HEK293 (cell line): Measurements from ENCODE around the gene ATP8B4.

Experiments
- GLI2 ChIP-seq: fragments of 450-650 bp; formaldehyde crosslinking; IDR thresholded peaks from 2 replicates; pipeline ENCODE4; 2017; ENCODE audit warnings: missing biosample characterization, missing genetic modification characterization, low read depth, borderline replicate concordance
- KLF7 ChIP-seq: fragments of 450-650 bp; formaldehyde crosslinking; IDR thresholded peaks from 2 replicates; pipeline ENCODE4 v1.5.1; 2016; ENCODE audit warnings: missing biosample characterization, missing genetic modification characterization, borderline replicate concordance
- REPIN1 ChIP-seq: fragments of 450-650 bp; formaldehyde crosslinking; IDR thresholded peaks from 2 replicates; pipeline ENCODE4 v1.5.1; 2017; ENCODE audit warnings: missing biosample characterization, missing genetic modification characterization, low read depth
- SP2 ChIP-seq: fragments of 450-650 bp; formaldehyde crosslinking; IDR thresholded peaks from 2 replicates; pipeline ENCODE4 v1.5.1; 2016; ENCODE audit warnings: missing biosample characterization, missing genetic modification characterization
- SP7 ChIP-seq: fragments of 450-650 bp; formaldehyde crosslinking; IDR thresholded peaks from 2 replicates; pipeline ENCODE4 v1.5.1; 2016; ENCODE audit warnings: missing biosample characterization, missing genetic modification characterization
- ZNF138 ChIP-seq: fragments of 450-650 bp; formaldehyde crosslinking; IDR thresholded peaks from 2 replicates; pipeline ENCODE4 v1.5.1; 2016; ENCODE audit warnings: missing biosample characterization, missing genetic modification characterization, borderline replicate concordance
- ZNF2 ChIP-seq: fragments of 450-650 bp; formaldehyde crosslinking; IDR thresholded peaks from 2 replicates; pipeline ENCODE4 v1.5.1; 2016; ENCODE audit warnings: missing biosample characterization, missing genetic modification characterization
- ZNF202 ChIP-seq: fragments of 450-650 bp; formaldehyde crosslinking; IDR thresholded peaks from 2 replicates; pipeline ENCODE4 v1.5.1; 2016; ENCODE audit warnings: missing biosample characterization, missing genetic modification characterization, borderline replicate concordance
- ZNF37A ChIP-seq: fragments of 450-650 bp; IDR thresholded peaks from 2 replicates; pipeline ENCODE4 v1.5.1; 2018; ENCODE audit warnings: missing biosample characterization, missing genetic modification characterization
- ZNF426 ChIP-seq: fragments of 450-650 bp; formaldehyde crosslinking; IDR thresholded peaks from 2 replicates; pipeline ENCODE4 v1.5.1; 2017; ENCODE audit warnings: missing biosample characterization, missing genetic modification characterization, mild to moderate bottlenecking, inconsistent platforms, moderate library complexity
- ZSCAN16 ChIP-seq: fragments of 450-650 bp; formaldehyde crosslinking; IDR thresholded peaks from 2 replicates; pipeline ENCODE4 v1.5.1; 2016; ENCODE audit warnings: missing biosample characterization, missing genetic modification characterization
- TF ChIP-seq, protein P1 (sequence below): fragments of 450-650 bp; formaldehyde crosslinking; IDR thresholded peaks from 2 replicates; pipeline ENCODE4 v1.5.1; 2016; ENCODE audit warnings: missing biosample characterization, missing genetic modification characterization

DNA sequence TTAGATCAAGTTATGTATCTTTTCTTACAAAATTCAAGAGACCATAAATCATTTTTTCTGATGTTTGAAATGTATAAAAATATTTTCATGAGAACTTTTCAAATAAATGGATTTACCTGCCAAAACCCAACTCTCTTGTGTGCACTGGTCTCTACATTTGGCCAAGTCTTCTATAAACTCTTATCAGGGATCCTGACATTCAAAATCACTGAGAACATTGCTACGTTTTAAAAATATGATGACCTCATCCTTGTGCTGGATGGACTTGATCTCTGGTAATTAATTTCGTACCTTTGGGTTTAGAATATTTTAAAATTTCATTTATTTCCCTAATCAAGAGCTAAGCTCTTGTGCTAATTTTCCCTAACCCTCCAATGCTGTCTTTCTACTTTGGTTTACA, 127.4 kb downstream of the ATP8B4 start:
- TF ChIP-seq, protein P1, sequence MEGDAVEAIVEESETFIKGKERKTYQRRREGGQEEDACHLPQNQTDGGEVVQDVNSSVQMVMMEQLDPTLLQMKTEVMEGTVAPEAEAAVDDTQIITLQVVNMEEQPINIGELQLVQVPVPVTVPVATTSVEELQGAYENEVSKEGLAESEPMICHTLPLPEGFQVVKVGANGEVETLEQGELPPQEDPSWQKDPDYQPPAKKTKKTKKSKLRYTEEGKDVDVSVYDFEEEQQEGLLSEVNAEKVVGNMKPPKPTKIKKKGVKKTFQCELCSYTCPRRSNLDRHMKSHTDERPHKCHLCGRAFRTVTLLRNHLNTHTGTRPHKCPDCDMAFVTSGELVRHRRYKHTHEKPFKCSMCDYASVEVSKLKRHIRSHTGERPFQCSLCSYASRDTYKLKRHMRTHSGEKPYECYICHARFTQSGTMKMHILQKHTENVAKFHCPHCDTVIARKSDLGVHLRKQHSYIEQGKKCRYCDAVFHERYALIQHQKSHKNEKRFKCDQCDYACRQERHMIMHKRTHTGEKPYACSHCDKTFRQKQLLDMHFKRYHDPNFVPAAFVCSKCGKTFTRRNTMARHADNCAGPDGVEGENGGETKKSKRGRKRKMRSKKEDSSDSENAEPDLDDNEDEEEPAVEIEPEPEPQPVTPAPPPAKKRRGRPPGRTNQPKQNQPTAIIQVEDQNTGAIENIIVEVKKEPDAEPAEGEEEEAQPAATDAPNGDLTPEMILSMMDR = no peak
- no peak for TF ChIP-seq GLI2 (tag by site-specific recombination)
- TF ChIP-seq ZNF2 = no peak
- no peak for TF ChIP-seq SP2 (tag by site-specific recombination)
- TF ChIP-seq ZNF138 (tag by site-specific recombination) = no peak
- no peak for TF ChIP-seq ZNF37A (tag by site-specific recombination)
- no peak for TF ChIP-seq ZNF426
- TF ChIP-seq KLF7 (tag by site-specific recombination) = no peak
- TF ChIP-seq ZNF202 (tag by site-specific recombination) = no peak
- no peak for TF ChIP-seq ZSCAN16 (tag by site-specific recombination)
- TF ChIP-seq SP7 (tag by site-specific recombination) = no peak
- TF ChIP-seq REPIN1 (tag by site-specific recombination) = no peak
